GM12878 (cell line): ENCODE results near the gene MCFD2. TPM values are rescaled to one million over a fixed set of nuclear protein-coding genes. Genes with fewer than 3 reads are reported as not detected.
A peak's percentile ranks its signal among the peaks of the same experiment; 100 is the strongest.

Source experiments
- ATF7 ChIP-seq: fragments of 450-650 bp; IDR thresholded peaks from 2 replicates; pipeline ENCODE4 v1.6.1; 2016; ENCODE audit warnings: low read depth, mild to moderate bottlenecking
- BACH1 ChIP-seq: fragments of 450-650 bp; IDR thresholded peaks from 2 replicates; pipeline ENCODE4 v1.6.1; 2017; ENCODE audit warnings: mild to moderate bottlenecking, borderline replicate concordance
- BCL11A ChIP-seq: IDR thresholded peaks from 2 replicates; pipeline ENCODE4 v1.6.1; 2011; ENCODE audit warnings: low read depth, low read length
- BCL3 ChIP-seq: IDR thresholded peaks from 2 replicates; pipeline ENCODE4 v1.6.1; 2011; ENCODE audit warnings: borderline replicate concordance, low read depth, mild to moderate bottlenecking, moderate library complexity, low read length; ENCODE audit not compliant: insufficient read depth, poor library complexity, severe bottlenecking
- CBFB ChIP-seq: IDR thresholded peaks from 2 replicates; pipeline ENCODE4 v1.6.1; 2016; ENCODE audit warnings: antibody characterized with exemption, low read depth
- CREM ChIP-seq: IDR thresholded peaks from 2 replicates; pipeline ENCODE4 v1.6.1; 2014; ENCODE audit warnings: antibody characterized with exemption, low read depth
- EED ChIP-seq: sonication (generic); IDR thresholded peaks from 2 replicates; pipeline ENCODE4 v1.6.1; 2016; ENCODE audit warnings: antibody characterized with exemption, low read depth
- ELK1 ChIP-seq: IDR thresholded peaks from 2 replicates; pipeline ENCODE4 v1.6.1; 2012; ENCODE audit warnings: low read depth, low read length, improper control_type of control experiment
- EP300 ChIP-seq, 2 experiments: fragments of 150-350 bp in 1 of 2; IDR thresholded peaks; 2 replicates each; pipeline ENCODE4 v1.6.1; 2011 to 2012; ENCODE audit warnings: low read depth in 2 of 2, low read length in 2 of 2, borderline replicate concordance in 1 of 2, improper control_type of control experiment in 1 of 2, inconsistent platforms in 1 of 2; ENCODE audit not compliant: control insufficient read depth in 1 of 2
- ESRRA ChIP-seq: IDR thresholded peaks from 2 replicates; pipeline ENCODE4 v1.6.1; 2012; ENCODE audit warnings: mild to moderate bottlenecking, low read length, improper control_type of control experiment
- FOXK2 ChIP-seq: fragments of 450-650 bp; IDR thresholded peaks from 2 replicates; pipeline ENCODE4 v1.6.1; 2017; ENCODE audit warnings: mild to moderate bottlenecking, moderate library complexity
- MLLT1 ChIP-seq: fragments of 450-650 bp; IDR thresholded peaks from 2 replicates; pipeline ENCODE4 v1.6.1; 2016; ENCODE audit warnings: mild to moderate bottlenecking
- NR2F1 ChIP-seq: fragments of 450-650 bp; conservative IDR thresholded peaks from 2 replicates; pipeline ENCODE4 v1.6.1; 2017; ENCODE audit warnings: mild to moderate bottlenecking
- NRF1 ChIP-seq: conservative IDR thresholded peaks from 2 replicates; pipeline ENCODE4 v1.6.1; 2011; ENCODE audit warnings: mild to moderate bottlenecking, low read depth, low read length, improper control_type of control experiment
- POLR2AphosphoS2 ChIP-seq: IDR thresholded peaks from 2 replicates; pipeline ENCODE4 v1.6.1; 2011; ENCODE audit warnings: low read depth, mild to moderate bottlenecking, low read length, improper control_type of control experiment, moderate library complexity
- POLR2AphosphoS5 ChIP-seq: IDR thresholded peaks from 2 replicates; pipeline ENCODE4 v1.6.1; 2011; ENCODE audit warnings: mild to moderate bottlenecking, low read length, inconsistent platforms
- RAD21 ChIP-seq: IDR thresholded peaks from 2 replicates; pipeline ENCODE4 v1.6.1; 2011; ENCODE audit warnings: mild to moderate bottlenecking, low read depth, low read length, moderate library complexity; ENCODE audit not compliant: insufficient read depth
- RELA ChIP-seq: fragments of 450-650 bp; IDR thresholded peaks from 2 replicates; pipeline ENCODE4 v1.8.0; 2014; ENCODE audit warnings: borderline replicate concordance; ENCODE audit not compliant: partially characterized antibody
- TARDBP ChIP-seq: IDR thresholded peaks from 2 replicates; pipeline ENCODE4 v1.6.1; 2016; ENCODE audit warnings: borderline replicate concordance
- USF2 ChIP-seq: IDR thresholded peaks from 2 replicates; pipeline ENCODE4 v1.6.1; 2011; ENCODE audit warnings: low read depth, low read length, improper control_type of control experiment, borderline replicate concordance
- YY1 ChIP-seq: IDR thresholded peaks from 2 replicates; pipeline ENCODE4 v1.6.1; 2011; ENCODE audit warnings: low read depth, mild to moderate bottlenecking, low read length
- ZNF592 ChIP-seq: fragments of 450-650 bp; IDR thresholded peaks from 2 replicates; pipeline ENCODE4 v1.6.1; 2017; ENCODE audit warnings: mild to moderate bottlenecking, moderate library complexity
- polyA plus RNA-seq, 11 experiments: library from polyadenylated mRNA; depleted of rRNA in 4 of 11; unstranded in 6 of 11; stranded (reverse) in 5 of 11; fragments of >200 nt; fragmentation: Nextera tagmentation in 4 of 11; fragmentation: Illumina TruSeq in 1 of 11; extraction: Ambion mirVana in 4 of 11; extraction: Trizol in 1 of 11; gene quantifications; 1 replicate in 1 of 11; 2 replicates in 10 of 11; pipeline versions ENCODE4 v1.2.1 to v1.2.3, GENCODE V29; 2011 to 2016; ENCODE audit warnings: inconsistent platforms in 2 of 11, missing spikeins in 2 of 11, low read depth in 1 of 11
- total RNA-seq, 4 experiments: library from RNA; depleted of rRNA in 3 of 4; stranded (reverse); fragments of >200 nt in 3 of 4; fragmentation: Illumina TruSeq in 1 of 4; extraction: Trizol in 1 of 4; gene quantifications; 2 replicates each; pipeline versions ENCODE4 v1.2.1 to v1.2.3, GENCODE V29; 2013 to 2021

MCFD2 gene
- total and polyA plus RNA-seq, 10 of the 15 experiments (the other 5 are each of a cell fraction or from before 2014, with no cell fraction given): 35.0 to 57.3 (median 40.3) TPM

GRCh38 chr2:46942143-46942526, 26.5 kb upstream of the MCFD2 start (continued):
- no peak for TF ChIP-seq ELK1
- TF ChIP-seq ATF7: 0 out of 2 replicates have a peak, but pooled peaks have one; percentile 6
- no peak for TF ChIP-seq MLLT1
- TF ChIP-seq EP300 (IDR thresholded peaks at IDR 0.05; ENCODE audit: borderline replicate concordance in 1 of 2, control insufficient read depth in 1 of 2, low read depth in 2 of 2, low read length in 2 of 2): no peak
- TF ChIP-seq ESRRA: no peak
- TF ChIP-seq USF2: no peak
- TF ChIP-seq FOXK2: no peak
- peak; percentile 48; the same call in 1 of the 2 replicates for TF ChIP-seq CREM
- peak; percentile 70 for TF ChIP-seq RELA
- TF ChIP-seq BACH1: no peak; the same call in 1 of the 2 replicates
- TF ChIP-seq YY1: no peak
- peak; percentile 74 for TF ChIP-seq CBFB
- no peak for TF ChIP-seq NRF1
- TF ChIP-seq POLR2AphosphoS5: peak; percentile 66; the same call in 1 of the 2 replicates
- no peak for TF ChIP-seq POLR2AphosphoS2
- TF ChIP-seq TARDBP: 0 out of 2 replicates have a peak, but pooled peaks have one; percentile 7
- peak; percentile 60; the same call in 1 of the 2 replicates for TF ChIP-seq EED
- TF ChIP-seq NR2F1: no peak
- TF ChIP-seq BCL3: peak; percentile 52
- no peak for TF ChIP-seq RAD21
- TF ChIP-seq ZNF592: no peak
- 0 out of 2 replicates have a peak, but pooled peaks have one; percentile 4 for TF ChIP-seq BCL11A
